Skeletal muscle tissue (tissue), 4 donors: ENCODE measurements around the gene MADD. TPM values are rescaled to one million over a fixed set of nuclear protein-coding genes. Genes with fewer than 3 reads are reported as not detected.
"Not testable (repeated sequence)": the region's sequence is repeated elsewhere in the genome, so short reads cannot be mapped to it uniquely, and the experiment has no call there.

Experiments
- H3K27ac ChIP-seq: one replicate; pipeline ENCODE4 v1.7.0; 2013; ENCODE audit warnings: mild to moderate bottlenecking, low read depth, low read length, inconsistent platforms
- H3K27me3 ChIP-seq, 3 donors: one replicate each; pipeline ENCODE4 v1.7.0; 2013; ENCODE audit warnings: low read length in 3 of 3; ENCODE audit not compliant: control insufficient read depth in 3 of 3, insufficient read depth in 3 of 3
- H3K36me3 ChIP-seq, 3 donors: one replicate each; pipeline ENCODE4 v1.7.0; 2013; ENCODE audit warnings: low read length in 3 of 3; ENCODE audit not compliant: control insufficient read depth in 3 of 3, insufficient read depth in 3 of 3
- H3K4me1 ChIP-seq, 3 donors: one replicate each; pipeline ENCODE4 v1.7.0; 2013; ENCODE audit warnings: low read length in 3 of 3, mild to moderate bottlenecking in 3 of 3; ENCODE audit not compliant: control insufficient read depth in 3 of 3, insufficient read depth in 3 of 3
- H3K4me3 ChIP-seq, 3 donors: one replicate each; pipeline ENCODE4 v1.7.0; 2013; ENCODE audit warnings: low read length in 3 of 3
- H3K9ac ChIP-seq, 3 donors: one replicate each; pipeline ENCODE4 v1.7.0; 2013; ENCODE audit warnings: low read length in 3 of 3, mild to moderate bottlenecking in 3 of 3, moderate library complexity in 2 of 3, low read depth in 1 of 3
- H3K9me3 ChIP-seq, 3 donors: one replicate each; pipeline ENCODE4 v1.7.0; 2013; ENCODE audit warnings: low read length in 3 of 3; ENCODE audit not compliant: control insufficient read depth in 3 of 3
- total RNA-seq: library from RNA; depleted of rRNA; stranded (reverse); fragments of >200 nt; gene quantifications from one replicate; pipeline ENCODE4 v1.2.3, GENCODE V29; 2014
- donor health status: Osteomylitis.

The MADD gene
- total RNA-seq, 1 donor from 2014 or later, result 15.7 TPM

DNA sequence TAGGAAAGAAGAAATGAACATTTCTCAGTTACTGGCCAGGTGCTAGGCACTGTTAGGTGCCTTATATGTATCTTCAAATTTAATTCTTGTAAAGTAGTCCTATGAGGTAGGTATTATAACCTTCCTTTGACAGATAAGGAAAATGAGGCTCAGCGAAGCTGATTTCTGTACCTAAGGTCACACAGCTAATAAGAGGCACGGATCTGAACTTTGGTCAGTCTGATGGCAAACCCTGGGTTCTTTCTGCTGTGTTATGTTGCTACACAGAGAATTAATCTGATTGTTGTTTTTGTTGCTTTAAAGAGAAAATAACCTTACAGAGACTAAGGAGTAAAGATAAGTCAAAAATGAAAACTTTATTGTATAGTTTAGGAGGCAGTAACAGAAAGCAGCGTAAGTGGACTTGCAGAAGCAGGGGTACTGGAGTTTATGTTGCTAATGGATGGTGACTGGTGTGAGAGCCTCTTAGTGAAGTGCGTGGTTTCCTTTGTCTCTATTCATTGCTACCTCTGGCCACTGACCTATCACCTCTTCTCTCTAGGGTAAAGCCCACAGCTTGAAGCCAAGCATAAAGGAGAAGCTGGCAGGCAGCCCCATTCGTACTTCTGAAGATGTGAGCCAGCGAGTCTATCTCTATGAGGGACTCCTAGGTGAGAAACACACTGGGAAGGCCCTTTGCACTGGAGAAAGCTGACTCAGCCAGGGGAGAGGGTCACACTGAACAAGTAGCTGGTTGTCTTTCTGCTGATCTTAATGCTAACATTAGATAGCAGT is 38.3 kb downstream of the MADD start:
- Histone ChIP-seq H3K4me1 (peaks cover 16 to 20% (median 18%) of the 10 kb centered on the region in 3 donors), H3K9ac (no peak overlapping the region), H3K27ac (no peak overlapping the region), H3K36me3 (peaks cover 49 to 71% (median 62%) of the 10 kb centered on the region in 3 donors), H3K4me3 (no peak overlapping the region), H3K27me3 (no peaks in the 10 kb centered on the region), H3K9me3 (no peaks in the 10 kb centered on the region)

DNA sequence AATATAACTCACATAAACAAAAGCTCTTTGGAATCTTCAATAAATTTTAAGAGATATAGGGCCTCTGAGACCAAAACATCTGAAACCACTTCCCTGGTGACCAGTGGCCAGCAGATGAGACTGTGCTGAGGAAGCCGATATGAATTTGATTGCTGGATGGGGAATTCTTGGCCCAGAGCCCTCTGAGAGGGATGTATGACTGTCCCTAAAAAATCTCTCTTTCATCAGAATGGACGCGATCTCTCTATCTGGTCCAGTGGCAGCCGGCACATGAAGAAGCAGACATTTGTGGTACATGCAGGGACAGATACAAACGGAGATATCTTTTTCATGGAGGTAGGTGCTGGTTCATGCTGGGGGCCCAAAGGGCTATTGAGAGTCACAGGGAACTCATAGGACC is 45.1 kb downstream of the MADD start:
- no peaks in the 10 kb centered on the region for H3K27me3 ChIP-seq
- no peaks in the 10 kb centered on the region for H3K4me1 ChIP-seq
- H3K36me3 ChIP-seq, result peaks cover 39 to 47% (median 44%) of the 10 kb centered on the region in 3 donors
- no peaks in the 10 kb centered on the region for H3K9me3 ChIP-seq
- H3K9ac ChIP-seq, result no peak overlapping the region
- no peak overlapping the region for H3K27ac ChIP-seq
- no peak overlapping the region for H3K4me3 ChIP-seq

DNA sequence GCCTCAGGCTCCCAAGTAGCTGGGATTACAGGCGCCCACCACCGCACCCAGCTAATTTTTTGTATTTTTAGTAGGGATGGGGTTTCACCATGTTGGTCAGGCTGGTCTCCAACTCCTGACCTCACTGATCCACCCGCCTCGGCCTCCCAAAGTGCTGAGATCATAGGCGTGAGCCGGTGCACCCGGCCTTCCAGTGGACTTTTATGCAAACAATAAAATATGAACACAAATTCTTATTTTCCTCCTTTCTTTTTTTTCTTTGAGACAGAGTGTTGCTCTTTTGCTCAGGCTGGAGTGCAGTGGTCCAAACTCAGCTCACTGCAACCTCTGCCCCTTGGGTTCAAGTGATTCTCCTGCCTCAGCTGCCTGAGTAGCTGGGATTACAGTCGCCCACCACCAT is 46.6 kb downstream of the MADD start:
- not testable (repeated sequence) for H3K9ac ChIP-seq, H3K4me1 ChIP-seq, H3K9me3 ChIP-seq, H3K27me3 ChIP-seq, H3K27ac ChIP-seq, H3K4me3 ChIP-seq
- H3K36me3 ChIP-seq, result peaks cover 32 to 43% (median 33%) of the 10 kb centered on the region in 3 donors

DNA sequence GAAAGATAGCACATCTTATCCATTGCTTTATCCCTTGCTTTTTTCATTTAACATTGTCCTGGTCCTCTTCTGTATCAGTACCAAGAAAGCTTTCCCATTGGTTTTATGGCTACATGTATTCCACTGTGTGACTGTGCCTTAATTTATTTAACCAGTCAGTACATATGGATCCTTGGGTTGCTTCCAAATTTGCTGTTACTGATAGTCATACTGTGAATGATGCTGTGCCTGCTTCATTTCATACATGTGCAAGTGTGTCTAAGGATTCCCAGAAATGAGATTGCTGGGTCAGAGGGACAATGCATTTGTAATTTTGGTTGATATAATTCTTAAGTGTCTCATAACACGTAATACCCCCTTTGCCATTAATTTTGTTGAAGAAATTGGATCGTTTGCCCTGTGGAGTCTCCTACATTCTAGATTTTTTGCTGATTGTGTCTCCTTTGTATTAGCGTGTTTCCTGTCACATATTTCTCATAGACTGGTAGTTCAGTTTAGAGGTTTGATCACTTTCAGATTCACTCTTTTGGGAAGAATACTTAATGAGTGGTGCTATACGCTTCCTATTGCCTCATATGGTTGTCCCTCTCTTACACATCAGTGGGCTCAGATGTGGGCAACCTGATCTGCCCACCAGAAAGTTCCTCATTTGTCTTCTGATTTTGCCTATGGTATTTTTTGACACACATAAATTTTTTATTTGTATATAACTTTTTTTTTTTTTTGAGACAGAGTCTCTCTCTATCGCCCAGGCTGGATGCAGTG is 47.3 kb downstream of the MADD start:
- H3K9me3 ChIP-seq, result no peaks in the 10 kb centered on the region
- peaks cover 26 to 42% (median 33%) of the 10 kb centered on the region in 3 donors for H3K36me3 ChIP-seq
- H3K4me1 ChIP-seq, result no peaks in the 10 kb centered on the region
- H3K9ac ChIP-seq, result no peak overlapping the region
- H3K27ac ChIP-seq, result no peak overlapping the region
- no peaks in the 10 kb centered on the region for H3K27me3 ChIP-seq
- H3K4me3 ChIP-seq, result no peak overlapping the region

DNA sequence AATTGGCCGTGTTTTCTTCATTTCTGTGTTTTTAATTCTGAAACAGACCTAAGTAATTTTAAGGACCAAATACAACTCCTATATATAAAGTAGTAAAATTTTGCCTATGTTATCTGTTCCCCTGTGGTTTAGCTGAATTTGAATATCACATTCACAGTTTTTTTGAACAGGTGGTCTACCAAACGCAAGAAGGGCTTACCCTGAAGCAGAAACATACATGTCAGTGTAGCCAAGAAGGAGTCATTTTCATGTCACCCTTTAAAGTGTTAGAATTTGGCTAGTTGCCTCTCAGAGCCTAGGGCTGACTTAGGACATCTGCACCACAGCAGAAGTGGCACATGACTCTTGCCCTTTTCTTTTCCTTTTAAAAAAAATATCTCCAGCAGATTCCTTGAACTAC is 48.2 kb downstream of the MADD start:
- H3K4me1 ChIP-seq, result no peaks in the 10 kb centered on the region
- no peak overlapping the region for H3K4me3 ChIP-seq
- peaks cover 19 to 37% (median 29%) of the 10 kb centered on the region in 3 donors for H3K36me3 ChIP-seq
- no peaks in the 10 kb centered on the region for H3K9me3 ChIP-seq
- no peak overlapping the region for H3K27ac ChIP-seq
- no peak overlapping the region for H3K9ac ChIP-seq
- H3K27me3 ChIP-seq, result no peaks in the 10 kb centered on the region

DNA sequence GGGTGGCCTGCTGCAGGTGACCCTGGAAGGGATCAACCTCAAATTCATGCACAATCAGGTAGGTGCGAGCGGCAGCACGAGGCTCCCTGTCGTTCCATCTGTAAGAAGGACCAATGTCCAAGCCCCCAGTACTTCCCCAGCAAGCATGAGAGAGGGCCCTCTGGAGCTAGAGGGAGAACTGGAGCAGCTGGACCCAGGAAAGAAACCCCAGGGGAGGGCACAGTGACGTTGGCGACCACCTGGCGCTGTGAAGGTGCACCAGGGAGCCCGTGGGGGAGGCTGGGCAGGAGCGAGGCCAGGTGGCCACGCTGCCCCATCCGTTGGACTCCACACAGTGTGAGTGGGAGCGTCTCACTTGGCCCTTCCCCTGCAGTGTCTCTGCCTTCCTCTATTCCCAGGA is 54.6 kb downstream of the MADD start:
- Histone ChIP-seq H3K9me3 (no peaks in the 10 kb centered on the region), H3K36me3 (peaks cover 31 to 56% (median 43%) of the 10 kb centered on the region in 3 donors), H3K4me3 (no peak overlapping the region), H3K4me1 (peaks cover 14 to 16% (median 15%) of the 10 kb centered on the region in 3 donors), H3K27me3 (no peaks in the 10 kb centered on the region), H3K27ac (no peak overlapping the region), H3K9ac (no peak overlapping the region)

DNA sequence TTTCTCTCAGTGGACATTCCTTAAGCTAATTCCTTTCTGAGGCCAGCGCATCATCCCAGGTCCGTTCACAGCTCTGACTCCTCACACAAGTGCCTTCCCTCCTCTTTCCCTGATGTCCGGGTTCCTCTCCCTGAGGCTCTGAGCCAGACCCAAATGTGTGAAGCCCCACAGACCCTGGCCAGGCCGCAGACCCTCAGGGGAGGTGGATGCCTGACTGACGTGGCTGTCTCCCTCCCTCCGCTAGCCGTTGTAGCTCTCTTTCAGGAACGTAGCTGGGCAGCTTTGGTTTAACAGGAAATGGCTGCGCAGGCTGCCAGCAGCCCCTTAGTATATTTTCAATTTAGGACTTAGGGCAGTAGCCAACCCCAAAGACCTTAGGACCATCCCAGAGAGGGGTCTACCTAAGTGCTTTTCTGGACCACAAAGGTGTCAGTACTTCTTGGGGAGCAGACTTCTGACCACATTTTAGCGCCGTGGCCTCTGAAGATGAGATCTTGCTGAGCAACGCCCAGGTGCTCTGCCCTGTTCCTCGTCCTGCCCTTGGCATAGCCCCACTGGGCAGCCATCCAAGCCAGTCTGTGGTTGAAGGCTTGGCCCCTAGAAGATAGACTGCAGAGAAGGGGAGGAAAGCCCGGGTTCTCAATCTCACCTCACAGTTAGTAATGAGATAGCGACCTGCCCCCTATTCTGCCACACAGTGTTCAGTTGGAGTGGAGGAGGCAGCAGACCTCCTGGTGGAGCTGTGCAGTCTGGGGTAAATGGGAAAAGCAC is 55.5 kb downstream of the MADD start:
- H3K4me1 ChIP-seq, result peaks cover 23 to 25% (median 24%) of the 10 kb centered on the region in 3 donors
- no peak overlapping the region for H3K27ac ChIP-seq
- no peak overlapping the region for H3K4me3 ChIP-seq
- H3K9ac ChIP-seq, result no peak overlapping the region
- no peaks in the 10 kb centered on the region for H3K9me3 ChIP-seq
- H3K36me3 ChIP-seq, result peaks cover 31 to 56% (median 43%) of the 10 kb centered on the region in 3 donors
- H3K27me3 ChIP-seq, result no peaks in the 10 kb centered on the region

DNA sequence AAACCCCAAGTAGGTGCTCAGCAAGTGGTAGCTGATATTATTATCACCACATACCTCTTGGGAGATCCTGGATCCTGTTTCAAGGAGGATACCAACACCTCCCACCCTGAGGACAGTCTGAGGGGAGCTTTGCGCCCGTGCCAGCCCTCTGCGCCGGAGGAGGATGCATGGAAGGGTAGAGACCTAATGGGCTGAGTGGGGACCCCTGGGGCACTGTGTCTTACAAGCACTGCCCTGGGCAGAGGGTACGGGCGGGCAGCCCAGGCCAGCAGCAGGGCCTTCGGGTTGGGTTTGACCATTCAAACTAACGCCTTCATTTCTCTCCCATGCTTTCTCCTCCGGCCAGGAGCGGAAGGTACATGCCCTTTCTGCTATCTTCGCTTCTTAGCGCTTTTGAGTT is 56.3 kb downstream of the MADD start:
- H3K27ac ChIP-seq, result no peak overlapping the region

DNA sequence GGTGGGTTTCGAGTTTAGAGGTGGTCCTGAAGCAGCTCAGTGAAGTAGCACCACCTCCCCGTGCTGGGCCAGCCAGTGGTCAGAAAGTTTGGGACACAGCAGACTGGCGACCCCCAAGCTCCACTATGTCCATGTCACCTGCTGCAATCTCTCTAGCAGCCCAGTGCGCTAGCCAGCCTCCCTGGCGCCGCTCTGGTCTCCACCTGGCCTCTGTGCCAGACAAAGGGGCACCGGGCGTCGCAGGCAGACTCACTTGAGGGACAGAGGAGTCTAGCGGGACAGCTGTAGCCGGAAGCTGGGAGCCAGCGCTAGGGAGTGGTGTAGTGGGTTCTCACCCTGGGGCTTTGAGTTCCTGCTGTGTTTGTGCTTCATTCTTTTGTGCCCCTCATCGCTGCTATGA is 57.1 kb downstream of the MADD start:
- Histone ChIP-seq H3K36me3 (peaks cover 25 to 50% (median 43%) of the 10 kb centered on the region in 3 donors), H3K4me1 (peaks cover 38 to 41% (median 39%) of the 10 kb centered on the region in 3 donors), H3K27me3 (no peaks in the 10 kb centered on the region), H3K9ac (peak overlapping the region in 1 of 3 donors; percentile 40), H3K27ac (no peak overlapping the region), H3K9me3 (no peaks in the 10 kb centered on the region), H3K4me3 (no peak overlapping the region)

More for the DNA sequence above, 56.3 kb downstream of the MADD start:
- H3K9me3 ChIP-seq, result no peaks in the 10 kb centered on the region
- H3K36me3 ChIP-seq, result peaks cover 31 to 54% (median 43%) of the 10 kb centered on the region in 3 donors
- no peaks in the 10 kb centered on the region for H3K27me3 ChIP-seq
- H3K4me1 ChIP-seq, result peaks cover 30 to 32% (median 31%) of the 10 kb centered on the region in 3 donors
- no peak overlapping the region for H3K9ac ChIP-seq
- H3K4me3 ChIP-seq, result no peak overlapping the region
